Right renal pelvis (tissue), 4 donors: ENCODE results near the gene TMEM219. TPM values are rescaled to one million over a fixed set of nuclear protein-coding genes. Genes with fewer than 3 reads are reported as not detected.

Experiments used
- DNase-seq, 4 donors: peaks; one replicate each; pipeline ENCODE4 v3.0.0-alpha.2; 2013; ENCODE audit warnings: low read depth in 4 of 4, low spot score in 3 of 4, missing footprints in 1 of 4
- polyA plus RNA-seq, 4 donors: library from polyadenylated mRNA; unstranded; fragments of 120-200 nt; gene quantifications; one replicate each; pipeline ENCODE4 v1.2.1, GENCODE V29; 2013; ENCODE audit not compliant: insufficient read length in 4 of 4

TMEM219 gene
- polyA plus RNA-seq, 4 donors = 115 to 126 (median 116) TPM

DNA sequence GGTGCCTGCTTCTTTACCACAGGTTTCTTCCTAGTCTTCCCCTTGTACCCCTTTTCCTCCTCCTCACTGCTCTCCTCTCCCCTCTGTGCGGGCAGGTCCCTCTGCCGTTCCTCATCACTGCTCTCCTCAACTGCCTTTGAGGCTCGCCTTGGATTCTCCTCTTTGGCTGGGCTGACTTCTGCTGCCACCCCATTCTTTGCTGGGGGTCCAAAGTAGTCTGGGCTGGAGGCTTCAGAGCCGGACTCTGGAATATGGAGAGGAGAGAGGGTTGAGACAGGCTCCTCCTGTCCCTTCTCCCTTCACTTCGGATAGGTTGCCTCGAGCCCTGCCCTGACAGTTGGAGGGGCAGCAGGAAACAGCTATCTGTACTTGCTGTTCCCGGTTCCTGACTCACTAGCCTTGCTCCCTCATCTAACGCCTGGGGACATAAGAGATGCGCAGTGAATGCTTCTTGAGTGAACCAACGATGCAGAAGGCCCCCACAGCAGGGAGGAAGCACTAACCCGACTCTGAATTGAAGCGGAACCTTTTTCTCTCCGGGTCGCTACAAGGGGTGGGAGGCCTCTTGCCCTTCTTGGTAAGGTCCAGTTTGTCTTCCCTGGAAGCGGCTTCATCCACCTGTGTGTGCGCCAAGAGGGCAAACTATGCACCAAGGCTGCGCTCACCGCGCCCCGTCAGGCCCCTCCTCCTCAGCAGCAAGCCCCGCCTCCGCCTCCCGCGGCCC is 32.9 kb downstream of the TMEM219 start:
- no peak for DNase-seq

DNA sequence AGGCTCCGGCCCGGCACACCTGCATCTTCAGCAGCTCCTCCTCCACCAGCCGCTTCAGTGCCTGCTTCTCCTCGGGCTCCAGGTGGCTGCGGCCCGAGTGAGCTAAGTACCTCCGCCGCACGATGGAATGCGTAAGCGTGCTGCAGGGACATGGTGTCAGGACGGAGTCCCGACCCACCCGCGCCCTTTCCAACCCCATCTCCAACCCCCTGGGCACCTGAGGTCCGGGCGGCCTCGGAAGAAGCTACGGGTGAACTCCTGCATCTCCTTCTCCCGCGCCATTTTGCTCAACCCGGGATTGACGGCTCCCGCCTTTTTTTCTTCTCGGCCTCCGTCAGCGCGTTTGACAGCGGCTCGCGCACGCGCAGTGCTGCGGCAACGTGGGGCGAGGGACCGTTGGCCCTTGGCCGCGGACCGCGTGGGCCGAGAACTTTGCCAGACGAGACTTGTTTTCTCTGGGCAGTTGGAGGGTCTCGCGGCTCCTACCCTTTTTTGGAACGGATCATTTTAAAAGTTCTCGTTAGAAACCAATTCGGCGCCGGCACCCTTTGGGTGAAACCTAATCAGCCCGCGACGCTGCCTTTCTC is 33.5 kb downstream of the TMEM219 start, which contains the start of gene HIRIP3:
Gene HIRIP3, minus strand, starts transcription at position 294 of the 587 bp plus-strand sequence. Its CDS starts 12 bp downstream, at position 282.
- DNase-seq = peak; percentile 63 to 77 (median 70)

DNA sequence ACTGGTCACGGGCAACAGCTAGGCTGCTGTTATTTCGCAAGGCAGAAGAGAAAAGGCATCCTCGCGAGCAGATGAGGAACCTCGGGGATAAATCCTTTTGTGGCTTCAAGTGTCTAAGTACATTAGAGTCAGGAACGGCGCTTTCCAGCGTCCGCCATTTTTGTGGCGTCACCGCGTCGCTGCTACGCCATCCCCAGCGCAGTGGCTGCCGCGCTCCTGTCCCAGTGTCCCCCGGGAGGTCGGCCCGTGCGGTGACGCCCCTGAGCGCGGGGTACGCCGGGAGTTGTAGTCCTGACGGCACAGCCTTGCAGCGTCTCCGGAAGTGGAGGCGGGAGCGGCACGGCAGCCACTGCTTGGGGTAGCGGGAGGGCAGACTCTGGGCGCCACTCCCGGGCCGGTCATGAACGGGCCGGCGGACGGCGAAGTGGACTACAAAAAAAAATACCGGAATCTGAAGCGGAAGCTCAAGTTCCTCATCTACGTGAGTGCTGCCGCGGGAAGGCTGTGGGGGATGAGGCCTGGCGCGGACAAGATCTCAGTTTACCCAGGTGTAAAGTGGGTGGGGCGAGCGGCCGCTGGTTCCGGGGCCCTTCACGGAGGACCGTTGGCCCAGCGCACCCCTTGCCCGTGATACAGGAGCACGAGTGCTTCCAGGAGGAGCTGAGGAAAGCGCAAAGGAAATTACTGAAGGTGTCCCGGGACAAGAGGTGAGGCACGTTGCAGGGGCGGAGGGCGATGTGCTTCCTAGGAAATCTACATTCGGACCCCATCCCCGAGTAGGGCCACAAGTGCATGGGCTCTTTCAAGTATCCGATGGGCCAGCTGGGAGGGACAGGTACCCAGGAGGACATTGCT is 34.3 kb downstream of the TMEM219 start, which contains the start of gene INO80E:
Gene INO80E, plus strand, starts transcription at position 331 of the 855 bp plus-strand sequence. Its CDS starts 70 bp downstream, at position 401.
- DNase-seq = peak; percentile 89 to 93 (median 90)

- DNase-seq = no peak
These were observed 34.9 kb downstream of the TMEM219 start for GRCh38 chr16:29996766-29997250.

DNA sequence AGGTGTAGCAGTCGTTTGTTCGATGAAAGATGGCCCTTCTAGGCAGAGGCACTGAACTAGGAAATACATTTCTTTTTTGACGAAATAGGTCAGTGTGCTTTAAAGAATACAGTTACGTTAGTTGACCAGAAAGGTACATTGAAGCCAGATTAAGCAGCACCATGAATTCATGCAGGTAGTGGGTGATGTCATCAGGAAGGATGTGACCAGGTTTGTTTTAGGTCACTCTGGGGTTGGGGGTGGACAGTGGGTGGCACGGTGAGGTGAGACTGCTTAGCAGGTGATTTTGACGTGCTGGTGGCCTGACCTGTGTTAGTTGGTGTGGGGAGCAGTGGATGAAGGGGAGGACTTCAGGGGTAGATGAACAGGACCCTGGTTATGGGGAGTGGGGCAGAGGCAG is 37.7 kb downstream of the TMEM219 start:
- DNase-seq = no peak

GRCh38 chr16:30000735-30001631 is 39.1 kb downstream of the TMEM219 start:
- DNase-seq = no peak

GRCh38 chr16:30002614-30003346 is 40.9 kb downstream of the TMEM219 start:
- DNase-seq = no peak

DNA sequence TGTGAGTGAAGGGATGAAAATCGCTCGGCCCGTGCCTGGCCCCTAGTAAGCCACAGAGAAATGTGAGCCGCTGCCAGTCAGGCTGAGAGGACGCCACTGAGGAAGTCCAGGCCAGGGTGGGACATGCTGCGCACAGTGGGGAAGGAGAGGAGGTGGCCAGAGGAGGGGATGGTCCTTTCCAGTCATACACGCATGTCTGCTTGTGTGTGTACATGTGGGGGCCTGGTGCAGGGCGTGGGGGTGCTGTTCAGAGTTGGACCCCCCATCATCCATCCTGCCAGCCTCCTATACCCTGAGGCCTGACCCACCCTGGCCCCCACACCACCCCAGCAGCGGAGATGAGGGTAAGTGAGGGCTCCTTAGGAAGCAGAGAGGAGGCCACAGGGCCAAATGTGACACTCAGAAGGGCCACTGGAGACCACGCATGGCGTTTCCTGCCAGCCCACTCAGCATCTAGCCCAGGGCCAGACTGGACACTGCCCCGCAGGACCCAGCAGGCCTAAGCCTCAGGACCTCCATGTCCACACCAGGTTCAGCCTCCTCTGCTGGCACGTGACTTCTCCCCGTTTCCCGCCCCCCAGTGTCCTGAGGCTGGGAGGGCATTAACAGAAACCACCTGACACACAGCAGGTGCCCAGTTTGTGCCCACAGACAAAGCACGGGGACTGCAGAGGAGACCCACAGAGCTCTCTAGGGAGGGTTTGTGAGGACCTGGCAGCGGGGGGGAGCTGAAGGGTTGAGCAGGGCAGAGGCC is 42.0 kb downstream of the TMEM219 start:
- no peak for DNase-seq

DNA sequence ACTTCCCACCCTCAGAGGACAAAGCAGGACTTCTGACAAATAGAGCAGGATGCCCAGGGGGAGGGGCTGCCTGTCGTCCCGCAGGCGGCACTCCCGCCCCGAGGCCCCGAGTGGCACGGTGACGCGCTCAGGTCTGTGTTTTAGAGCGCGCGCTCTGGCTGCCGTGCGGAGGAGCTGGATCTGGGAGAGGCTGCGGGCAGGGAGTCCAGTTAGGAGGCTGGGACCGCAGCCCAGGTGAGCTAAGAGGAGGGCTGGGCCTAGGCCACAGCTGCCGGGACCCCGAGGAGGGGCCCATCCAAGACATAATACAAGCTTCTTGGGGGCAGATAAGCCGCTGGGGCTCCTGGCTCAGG is 42.5 kb downstream of the TMEM219 start:
- DNase-seq = no peak

GRCh38 chr16:30004811-30005242 is 42.9 kb downstream of the TMEM219 start:
- no peak for DNase-seq

DNA sequence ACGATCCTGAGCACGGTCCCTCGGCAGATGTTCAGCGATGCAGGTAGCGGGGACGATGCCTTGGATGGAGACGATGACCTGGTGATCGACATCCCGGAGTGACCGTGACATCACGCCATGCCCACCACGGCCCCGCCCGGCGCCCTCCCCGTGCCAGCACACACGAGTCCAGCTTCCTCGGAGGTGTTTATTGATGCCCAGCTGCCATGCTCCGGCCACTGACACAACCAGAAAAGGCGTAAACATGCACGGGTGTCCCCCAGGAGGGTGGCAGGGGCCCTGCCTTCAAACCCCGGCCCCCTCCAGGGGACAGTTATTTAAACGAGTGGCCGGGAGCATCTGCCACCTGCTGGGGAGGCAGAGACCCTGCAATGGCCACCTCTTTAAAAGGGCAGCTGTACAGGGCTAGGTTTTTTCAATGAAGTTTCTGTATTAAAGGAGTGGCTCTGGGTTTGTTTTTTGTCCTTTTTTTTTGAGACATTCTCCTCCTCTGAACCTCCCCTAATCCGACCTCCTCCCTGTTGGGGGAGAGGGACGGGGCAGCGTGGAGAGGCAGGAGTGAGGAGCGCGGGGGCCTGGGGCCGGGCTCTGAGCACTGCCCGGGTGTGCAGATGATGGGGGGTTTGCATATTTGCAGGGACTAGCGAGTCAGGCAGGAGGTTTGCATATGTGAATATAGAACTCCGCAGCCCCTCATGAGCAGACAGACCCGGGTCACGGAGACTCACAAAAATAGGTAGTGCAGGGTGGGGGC is 43.6 kb downstream of the TMEM219 start:
- DNase-seq = no peak

- no peak for DNase-seq
These were observed 44.2 kb downstream of the TMEM219 start for GRCh38 chr16:30006095-30006473.

GRCh38 chr16:30006659-30007377 is 44.9 kb downstream of the TMEM219 start:
- DNase-seq = no peak

DNA sequence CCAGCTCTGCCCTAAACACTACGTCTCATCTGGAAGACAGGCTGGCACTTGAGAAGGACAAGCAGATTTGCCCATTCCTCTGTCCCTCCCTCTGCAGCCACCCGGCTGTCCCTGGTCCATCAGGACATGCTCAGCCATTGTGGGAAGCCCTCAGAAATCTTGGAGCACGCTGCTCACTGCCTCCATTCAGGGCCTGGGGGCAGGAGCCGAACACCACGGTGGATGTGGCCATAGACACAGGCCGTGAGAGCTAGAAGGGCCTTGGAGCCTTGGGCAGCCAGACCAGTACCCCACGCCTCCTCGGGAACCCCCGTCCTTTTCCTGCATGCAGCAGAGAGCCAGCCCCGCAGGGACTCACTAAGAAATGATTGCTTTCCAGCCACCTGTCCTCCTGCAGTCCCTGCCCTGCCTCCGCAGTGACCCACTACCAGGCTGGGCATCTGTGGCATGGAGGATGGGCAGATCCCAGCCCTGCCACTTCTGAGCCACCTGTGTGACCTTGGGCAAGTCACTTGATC is 45.6 kb downstream of the TMEM219 start:
- no peak for DNase-seq

DNA sequence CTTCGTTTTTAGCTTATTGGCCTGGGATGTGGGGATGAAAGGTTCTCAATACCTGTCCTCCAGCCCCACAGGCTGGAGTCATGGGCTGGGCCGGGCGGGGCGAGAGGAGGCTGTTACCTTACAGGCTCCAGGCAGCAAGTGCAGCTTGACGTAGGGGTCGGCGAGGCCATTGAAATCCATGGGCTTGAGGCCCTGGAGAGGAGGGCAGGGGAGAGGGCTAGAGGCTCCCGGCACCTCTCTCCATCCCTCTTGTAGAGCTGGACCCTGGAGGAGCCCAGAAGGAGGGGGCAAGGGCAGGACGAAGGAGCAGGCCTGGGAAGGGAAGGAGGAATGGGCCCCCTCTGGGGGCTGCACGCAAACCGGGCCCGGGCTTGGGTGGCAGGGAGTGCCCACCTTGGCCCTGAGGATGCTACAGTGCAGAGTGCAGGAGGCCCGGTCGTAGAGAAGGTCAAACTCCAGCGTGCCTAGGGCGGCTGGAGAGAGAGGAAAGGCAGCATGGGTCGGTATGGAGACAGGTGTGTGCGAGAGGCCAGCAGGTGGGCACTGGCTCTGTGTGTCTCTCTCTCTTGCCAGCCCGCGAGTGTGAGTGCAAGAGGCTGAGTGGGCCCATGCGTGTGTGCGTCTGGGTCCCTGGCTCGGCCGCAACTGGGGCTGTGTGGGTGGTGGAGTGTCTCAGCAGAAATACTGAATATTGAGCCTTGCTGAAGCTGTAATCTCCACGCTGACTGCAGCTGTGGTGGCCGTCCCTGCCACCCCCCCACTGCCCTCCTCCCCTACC is 47.4 kb downstream of the TMEM219 start:
- DNase-seq = no peak
